HG02571 (cell line): ENCODE data around the gene MAPKAP1.

ENCODE experiments used
- ATAC-seq: cut with Tn5 transposase; IDR thresholded peaks from one replicate; pipeline ENCODE4 v1.9.1; 2021; ENCODE audit warnings: mild to moderate bottlenecking, moderate library complexity; ENCODE audit not compliant: unreplicated experiment

MAPKAP1 gene

DNA sequence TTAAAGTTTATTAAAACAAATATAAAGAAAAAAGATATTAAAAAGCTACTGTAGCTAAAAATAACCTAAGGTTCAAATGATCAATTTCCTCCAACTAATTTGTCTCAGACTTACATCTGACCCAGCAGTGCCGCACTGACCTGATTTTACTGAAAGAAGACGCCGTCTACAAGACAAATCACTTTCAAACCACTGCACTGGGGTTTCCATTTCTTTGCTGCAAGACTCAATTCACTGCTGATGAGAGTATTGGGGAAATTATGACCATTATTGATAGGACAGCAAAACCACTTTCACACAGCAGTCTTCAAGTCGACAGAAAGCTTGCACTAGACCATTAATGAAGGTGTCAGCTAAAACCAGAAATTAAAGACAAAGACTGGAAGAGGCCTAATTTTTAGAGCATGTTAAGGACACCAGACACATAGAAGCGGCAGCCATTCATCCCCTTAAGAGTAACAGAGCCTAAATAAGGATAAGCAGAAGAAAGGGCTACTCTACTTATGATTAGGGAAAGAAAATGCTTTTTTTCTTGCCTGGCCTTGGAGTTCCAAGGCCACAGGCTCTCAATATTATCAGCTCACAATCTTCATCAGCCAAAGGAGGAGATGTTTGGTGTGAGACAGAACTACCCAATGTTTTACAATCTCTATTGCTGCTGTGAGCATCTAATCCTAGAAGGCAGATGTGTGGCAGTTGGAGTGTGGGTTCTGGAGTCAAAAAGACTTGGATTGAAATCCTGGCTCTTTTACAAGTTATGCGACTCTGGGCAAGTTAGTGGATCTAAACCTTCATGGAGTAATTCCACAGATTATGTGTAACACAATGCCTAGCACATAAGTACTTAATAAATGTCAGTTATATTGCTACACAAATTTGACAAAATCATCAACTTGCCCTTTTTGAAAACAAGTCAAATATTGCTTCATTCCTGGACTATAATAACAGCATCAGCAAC, 190.7 kb downstream of the MAPKAP1 start:
- ATAC-seq: no peak

DNA sequence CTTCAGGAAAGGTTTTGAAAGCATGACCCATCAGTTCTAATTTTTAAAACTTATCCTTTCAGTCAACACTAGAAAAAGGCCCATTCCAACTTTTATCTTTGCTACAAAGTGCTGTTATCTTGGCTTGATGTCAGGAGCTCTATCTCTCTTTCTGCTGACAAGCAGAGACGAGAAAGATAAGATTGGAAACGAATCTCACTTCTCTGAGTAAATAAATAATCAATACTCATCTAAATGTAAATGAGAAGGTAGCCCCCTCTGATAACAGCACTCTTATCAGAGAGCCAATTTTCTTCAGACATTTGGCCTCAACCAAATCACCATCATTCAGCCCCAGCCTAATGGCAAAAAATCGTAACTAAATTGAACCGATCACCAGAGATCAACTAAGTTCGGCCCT, 191.7 kb downstream of the MAPKAP1 start:
- no peak for ATAC-seq

DNA sequence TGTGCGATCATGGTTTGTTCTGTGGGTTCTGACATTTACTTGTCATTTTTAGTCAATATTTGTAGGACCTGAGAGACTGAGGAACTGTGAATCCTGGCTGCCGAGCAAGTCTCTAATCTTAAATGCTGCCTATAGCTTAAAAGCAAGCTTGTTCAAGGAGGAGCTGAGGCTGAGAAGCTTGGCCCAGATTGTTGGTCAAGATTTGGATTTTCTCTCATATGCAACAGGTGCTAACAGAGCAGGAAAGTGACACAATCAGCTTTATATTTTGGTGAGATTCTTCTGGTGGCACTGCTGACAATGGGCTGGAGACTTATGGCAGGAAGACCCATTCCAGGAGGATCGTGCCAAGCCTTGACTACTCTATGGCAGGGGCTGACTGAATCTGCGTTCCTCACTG, 192.5 kb downstream of the MAPKAP1 start:
- ATAC-seq: no peak

DNA sequence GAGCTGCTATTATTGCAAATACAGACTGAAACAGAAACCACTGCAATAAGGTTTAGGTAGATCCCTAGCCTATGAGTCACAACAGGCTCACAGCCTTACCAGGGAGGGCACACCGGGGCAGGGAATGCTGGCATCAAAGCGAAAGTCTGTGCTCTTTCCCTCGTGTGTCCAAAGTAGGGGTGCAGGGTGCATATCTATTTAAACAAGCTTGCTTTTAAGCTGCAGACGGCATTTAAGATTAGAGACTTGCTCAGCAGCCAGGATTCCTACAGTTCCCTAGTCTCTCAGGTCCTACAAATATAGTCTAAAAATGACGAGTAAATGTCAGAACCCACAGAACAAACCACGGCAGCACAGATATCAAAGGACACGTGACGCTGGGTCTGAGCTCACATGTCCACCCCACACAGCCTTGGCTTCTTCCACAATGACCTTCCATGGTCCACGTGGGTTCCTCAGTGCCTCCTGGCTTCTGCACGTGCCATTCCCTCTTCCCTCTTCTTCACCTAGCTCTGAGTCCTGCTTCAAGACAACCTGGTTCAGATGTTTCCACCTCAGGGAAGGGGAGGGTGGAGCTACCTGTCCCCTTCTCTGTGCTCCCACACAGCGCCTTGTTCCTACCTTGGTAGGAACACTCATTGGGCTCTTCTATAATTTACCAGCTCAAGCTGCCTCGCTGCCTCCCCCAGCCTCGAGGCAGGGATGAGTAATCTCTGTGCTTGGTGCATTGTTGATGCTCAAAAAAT, 193.2 kb downstream of the MAPKAP1 start:
- peak; percentile 92 for ATAC-seq

DNA sequence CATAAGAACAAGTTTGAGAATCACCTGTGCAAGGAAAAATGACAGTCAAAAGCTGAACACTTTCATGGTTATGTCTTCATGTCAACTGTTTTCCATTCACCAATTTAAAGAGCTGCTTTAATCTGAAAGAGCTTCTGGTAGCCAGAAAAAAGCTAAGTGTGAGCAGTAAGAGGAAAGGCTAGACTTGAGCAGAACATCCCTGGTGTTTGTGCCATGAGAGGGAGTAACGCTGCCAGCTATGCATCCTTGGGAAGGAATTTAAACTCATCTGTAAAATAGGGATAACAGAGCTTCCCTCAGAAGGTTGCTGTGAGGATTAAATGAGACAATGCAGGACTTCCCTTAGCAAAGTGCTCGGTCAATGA, 193.7 kb downstream of the MAPKAP1 start:
- ATAC-seq: no peak

DNA sequence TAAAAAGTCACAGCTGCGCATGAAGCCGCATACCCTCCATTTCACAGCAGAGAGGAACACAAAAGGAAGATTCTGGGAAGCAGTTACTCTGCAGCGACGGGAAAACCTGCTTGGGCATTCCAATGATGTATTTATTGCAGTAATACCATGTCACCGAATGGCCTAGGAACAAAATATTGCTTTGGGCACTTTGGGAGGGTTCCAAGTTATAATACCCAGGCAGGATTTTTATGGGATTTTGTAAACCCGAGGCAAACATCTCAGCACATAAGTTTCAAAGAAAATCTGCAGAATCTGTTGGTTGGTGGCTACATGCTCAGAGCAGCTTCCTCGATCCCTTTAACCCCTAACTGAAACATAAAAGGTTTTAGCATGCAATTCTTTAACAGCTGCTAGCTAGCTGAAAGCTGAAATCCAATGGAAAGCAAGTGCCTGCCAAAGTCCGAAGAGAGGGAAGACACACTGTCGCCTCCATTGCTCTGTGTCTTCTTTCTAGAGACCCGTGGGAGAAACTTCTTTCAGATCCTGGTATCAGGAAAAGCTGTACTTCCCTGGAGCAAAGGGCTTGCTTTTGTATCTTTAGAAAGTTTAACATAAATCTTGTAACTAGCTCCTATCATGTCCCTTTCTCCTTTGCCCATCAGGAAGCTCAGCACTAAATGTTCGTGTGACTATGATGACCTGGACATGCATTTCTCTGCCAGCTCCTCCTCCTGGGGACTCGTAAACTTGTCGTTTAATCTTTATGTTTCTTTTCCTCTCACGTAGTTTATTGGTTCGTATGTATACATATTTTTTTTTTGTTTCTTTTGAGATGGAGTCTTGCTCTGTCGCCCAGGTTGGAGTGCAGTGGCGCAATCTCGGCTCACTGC, 195.0 kb downstream of the MAPKAP1 start:
- ATAC-seq: no peak

DNA sequence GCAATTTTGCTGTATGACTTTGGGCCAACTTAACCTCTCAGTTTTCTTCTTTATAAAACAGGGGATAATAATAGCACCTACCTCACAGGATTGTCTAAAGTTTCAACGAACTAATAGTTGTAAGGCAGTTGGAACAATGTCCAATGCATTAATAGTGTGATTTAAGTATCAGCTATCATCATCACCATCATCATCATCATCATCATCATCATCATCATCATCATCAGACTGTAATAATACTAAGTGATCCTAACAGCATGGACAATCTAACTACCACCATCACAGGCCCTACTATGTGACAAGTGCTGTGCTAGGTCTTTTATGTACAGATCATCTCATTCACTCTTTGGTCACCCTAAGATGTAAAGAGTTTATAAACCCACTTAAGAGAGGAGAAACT, 196.0 kb downstream of the MAPKAP1 start:
- no peak for ATAC-seq

DNA sequence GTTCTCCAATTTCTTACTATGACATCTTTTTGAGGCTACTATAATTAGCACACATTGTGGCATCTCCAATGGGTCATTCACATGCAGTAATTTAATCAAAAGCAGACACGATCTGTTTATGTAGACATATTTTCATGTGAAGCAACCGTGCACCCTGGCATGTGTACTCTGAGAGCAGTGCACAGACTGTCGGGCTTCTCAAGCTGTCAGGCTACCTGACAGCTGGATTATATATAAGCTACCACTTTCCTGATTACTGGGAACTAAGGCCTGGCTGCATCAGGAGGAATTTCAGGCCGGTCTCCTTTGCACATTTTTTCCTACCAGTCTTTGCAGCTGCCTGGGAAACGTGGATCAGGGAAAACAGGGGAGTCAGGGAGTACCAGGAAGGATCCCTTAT, 197.5 kb downstream of the MAPKAP1 start:
- ATAC-seq: no peak

DNA sequence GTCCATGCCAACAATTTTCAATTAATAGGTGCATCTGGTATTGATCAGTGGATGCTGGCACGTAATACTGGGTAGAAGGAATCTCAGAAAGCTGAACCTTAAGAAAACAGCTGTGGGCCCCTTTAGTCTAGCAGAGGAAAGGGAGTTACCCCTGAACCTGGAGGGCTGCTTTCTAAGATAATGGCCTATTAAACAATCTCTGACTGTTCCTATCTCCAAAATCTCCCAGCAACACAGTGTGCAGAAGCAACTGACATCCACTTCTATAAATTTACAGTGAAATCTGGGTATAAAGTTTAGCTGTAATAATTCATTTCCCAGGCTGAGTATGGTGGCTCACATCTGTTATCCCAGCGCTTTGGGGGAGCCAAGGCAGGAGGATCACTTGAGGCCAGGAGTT, 198.8 kb downstream of the MAPKAP1 start:
- no peak for ATAC-seq

DNA sequence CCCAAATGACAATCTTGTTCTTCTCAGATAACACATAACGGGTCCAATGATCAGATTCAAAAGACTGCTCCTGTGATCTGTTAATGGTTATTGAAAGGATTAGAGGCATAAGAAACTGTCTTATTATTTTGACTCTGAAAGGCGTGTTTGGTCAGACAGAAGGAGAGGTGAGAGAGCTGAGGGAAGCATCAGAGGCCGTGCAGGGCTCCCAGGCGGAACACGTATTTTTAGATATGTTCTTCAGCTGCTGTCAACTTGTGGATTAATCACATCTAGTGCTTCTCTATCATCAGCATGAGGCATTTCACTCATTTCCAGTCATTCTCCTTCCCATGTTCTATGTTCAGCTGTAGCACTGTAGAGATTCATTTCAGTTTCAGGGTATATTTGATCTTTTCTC, 199.8 kb downstream of the MAPKAP1 start:
- ATAC-seq: no peak

DNA sequence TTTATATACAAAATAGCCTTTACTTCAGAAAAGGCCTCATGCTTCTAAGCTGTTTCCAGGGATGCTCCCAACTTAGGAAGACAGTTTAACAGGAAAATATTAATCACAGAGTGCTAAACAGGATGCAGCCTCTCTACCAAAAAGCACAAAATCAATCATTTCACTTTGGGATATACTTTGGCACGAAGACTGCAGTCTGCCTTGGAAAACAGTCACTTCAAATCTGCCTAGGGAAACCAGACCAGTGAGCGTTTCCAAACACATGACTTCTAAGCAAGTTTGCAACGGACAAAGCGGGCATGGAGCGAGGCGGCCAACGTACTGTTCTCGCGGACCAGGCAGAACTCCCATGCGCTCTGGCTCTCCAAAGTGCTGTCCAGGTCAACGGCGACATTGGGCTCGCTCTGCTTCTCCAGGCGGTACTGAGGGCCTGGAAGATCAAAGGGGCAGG, 201.0 kb downstream of the MAPKAP1 start:
- no peak for ATAC-seq

DNA sequence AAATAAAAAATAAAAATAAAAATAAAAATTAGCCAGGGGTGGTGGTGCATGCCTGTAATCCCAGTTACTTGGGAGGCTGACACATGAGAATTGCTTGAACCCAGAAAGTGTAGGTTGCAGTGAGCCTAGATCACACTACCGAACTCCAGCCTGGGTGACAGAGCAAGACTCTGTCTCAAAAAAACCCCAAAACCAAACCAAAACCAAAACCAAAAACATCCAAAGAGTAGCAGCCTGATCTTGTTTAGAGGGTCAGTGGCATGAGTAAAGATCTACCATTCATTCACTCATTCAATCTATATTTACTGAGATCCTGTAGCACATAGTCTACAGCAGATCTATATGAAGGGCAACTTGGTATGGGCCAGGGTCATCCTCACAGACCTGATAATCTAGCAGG, 202.4 kb downstream of the MAPKAP1 start:
- ATAC-seq: no peak

DNA sequence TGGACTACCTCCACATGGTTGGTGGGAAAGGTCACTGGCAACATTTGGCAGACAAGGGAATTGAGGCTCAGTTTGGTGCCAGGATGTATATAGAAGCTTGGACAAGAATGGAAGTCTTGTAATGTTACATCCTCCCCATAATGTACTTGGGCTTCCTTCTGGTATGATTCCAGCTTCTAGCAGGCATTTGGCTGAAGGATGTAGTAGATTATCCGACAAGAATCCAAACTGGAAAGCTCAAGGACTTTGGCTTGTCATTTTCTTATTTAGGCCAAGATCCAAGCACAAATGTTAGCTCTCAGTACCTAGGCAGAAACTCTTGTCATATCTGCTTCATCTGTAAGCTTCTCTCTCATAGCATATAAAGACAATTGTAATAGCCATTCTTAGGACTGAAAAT, 209.1 kb downstream of the MAPKAP1 start:
- no peak for ATAC-seq

DNA sequence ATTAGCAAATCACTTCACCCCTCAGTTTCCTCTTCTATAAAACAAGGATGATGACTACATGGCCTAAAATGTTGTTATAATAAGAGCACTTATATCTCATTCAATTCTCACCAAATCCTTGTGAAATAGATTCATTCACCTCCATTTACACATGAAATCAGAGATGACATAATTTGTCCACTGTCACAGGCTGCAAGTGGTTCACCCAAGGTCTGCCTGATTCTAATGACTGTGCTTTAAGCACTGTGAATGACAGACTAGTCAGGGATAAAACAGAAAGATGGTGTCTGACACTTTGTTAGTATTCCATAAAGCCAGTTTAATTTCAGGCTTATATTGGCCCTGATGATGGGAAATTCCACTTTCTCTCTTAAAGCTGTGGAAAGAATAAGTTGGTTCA, 209.5 kb downstream of the MAPKAP1 start:
- no peak for ATAC-seq

DNA sequence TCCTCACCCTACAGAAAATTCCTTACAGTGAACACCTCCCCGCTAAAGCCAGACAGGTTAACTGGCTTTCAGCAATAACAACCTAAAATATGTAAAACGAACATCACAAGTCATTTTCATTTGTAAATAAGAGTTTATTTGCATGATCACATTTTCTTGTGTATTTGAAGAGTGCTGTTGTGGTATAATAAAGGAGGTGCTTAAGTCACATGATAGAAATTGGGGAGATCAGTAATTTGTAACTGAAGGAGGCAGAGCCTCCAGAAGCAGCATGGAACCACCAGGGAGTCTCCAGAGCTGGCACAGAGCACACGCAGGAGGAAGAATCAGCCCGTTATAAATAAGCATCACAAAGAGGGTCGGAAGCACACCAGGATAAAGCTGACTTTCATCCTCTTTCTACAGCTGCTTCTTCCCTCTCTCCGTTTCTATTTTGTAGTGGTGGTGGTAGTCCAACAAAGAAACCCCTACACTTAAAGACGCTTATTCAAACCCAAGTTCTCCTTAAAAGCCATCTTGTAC, 210.6 kb downstream of the MAPKAP1 start:
- no peak for ATAC-seq

DNA sequence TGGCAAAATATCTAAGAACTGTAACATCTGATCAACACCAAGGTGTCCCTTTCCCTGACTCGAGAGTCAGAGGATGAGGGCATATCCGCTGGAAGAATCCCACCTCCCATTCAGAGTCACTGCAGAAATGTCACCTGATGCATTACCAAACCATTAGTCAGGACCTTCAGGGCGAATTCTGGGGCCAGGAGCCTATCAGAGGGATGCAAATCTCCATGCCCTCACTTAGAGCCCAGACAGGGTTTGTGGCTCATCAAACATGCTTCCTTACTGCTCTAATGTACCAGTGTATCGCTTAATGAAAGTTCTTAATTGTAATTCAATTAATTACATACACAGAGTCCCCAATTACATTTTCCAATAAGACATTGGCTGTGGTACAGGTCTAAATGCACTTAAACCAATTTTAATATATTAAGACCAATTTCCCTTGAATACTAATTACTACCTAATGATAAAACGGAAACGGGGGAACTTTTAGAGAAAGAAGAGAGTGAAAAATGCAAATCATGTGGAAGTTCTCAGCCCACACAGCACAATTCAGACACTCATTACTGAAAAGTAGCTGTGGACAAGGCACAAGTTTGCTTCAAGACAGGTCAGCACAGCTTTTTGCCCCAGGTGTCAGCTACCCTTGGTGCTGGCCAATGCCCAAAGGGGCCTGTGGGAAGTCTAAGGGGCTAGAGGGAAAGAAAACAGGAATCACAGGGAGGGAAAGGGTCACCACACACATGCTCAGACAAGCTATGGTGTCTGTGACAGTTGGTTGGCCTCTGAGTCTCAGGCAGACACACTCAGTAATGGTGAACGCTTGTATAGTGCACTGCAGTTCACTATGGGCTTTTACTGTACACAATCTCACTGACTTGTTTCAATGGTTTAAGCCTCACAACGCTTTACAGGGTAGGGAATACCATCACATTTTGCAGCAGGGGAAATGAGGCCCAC, 211.6 kb downstream of the MAPKAP1 start:
- ATAC-seq: no peak

DNA sequence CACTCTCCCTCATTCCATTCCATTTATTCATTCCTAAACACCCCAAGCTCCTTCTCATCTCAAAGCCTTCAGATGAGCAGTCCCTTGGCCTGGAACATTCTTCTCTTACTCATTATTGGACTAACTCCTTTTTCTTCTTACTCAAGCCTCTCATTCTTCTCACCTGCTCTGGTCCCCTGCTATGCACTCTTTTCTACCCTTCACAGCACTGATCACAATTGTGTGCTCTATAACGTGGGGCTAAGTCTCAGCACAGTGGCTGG, 212.4 kb downstream of the MAPKAP1 start:
- ATAC-seq: no peak

DNA sequence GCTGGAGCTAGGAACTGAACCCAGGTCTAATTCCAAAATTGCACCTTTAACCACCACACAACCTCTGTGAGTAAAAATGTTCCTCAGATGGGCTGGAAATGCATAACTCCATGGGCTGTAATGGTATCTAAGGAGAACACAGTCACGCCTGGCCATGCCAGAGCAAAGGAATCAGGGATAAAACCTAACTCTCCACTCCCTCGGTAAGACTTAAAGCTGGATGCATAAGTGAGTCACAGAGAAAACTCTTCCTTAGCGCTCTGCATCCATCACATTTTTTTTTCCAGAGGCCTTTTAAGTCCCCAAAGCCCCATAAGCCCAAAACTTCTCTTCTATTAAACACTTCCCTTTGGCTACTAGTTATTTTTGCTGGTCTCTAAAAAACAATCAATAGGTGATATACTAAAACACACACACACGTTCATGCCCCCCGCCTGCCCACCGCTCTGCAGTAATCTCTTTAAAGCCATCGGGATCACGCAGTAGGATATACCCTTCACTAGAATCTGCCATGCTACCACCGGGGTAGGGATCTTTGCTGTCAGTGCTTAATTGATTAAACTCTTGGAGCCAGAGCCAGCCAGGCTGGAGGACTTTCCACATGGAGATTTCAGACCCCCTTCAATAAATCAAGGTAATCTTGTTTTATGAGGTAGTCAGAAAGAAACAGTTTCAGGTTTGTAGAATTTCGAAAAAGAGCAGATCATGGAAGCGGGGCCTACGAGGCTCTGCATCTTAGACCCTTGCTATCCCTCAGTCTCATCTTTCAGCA, 212.9 kb downstream of the MAPKAP1 start:
- ATAC-seq: no peak

DNA sequence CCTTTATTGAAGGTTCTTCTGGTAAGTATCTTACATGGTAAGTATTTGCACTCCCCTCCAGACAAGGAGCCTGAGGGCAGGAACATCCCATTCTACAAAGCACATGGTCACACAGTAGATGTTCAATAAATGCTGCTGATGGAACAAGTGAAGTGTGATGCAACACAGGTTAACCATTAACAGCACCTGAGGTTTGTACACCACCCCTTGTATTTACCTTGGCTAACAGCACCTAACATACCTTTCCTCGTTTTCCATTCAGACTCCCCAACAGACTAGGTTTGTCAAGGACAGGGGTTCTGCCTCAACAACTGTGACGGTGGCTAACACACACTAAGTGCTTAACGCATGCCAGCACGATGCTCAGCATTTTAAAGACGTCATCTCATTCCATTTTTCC, 213.6 kb downstream of the MAPKAP1 start:
- ATAC-seq: no peak
